Liver (tissue), 9 donors: ENCODE data around the gene SERTAD3. TPM values are rescaled to one million over a fixed set of nuclear protein-coding genes. Genes with fewer than 3 reads are reported as not detected.

ENCODE experiments used
- DNase-seq: peaks from one replicate; pipeline ENCODE4 v3.0.0-alpha.2; 2017; ENCODE audit warnings: low spot score
- H3K27ac ChIP-seq, 2 donors: one replicate each; pipeline ENCODE4 v1.7.0; 2013; ENCODE audit warnings: inconsistent platforms in 2 of 2, low read length in 2 of 2, control low read depth in 1 of 2, low read depth in 1 of 2, mild to moderate bottlenecking in 1 of 2
- H3K27me3 ChIP-seq, 4 donors: one replicate each; pipeline versions ENCODE4 v1.6.1 to v1.7.0; 2013; ENCODE audit warnings: low read length in 3 of 4, inconsistent platforms in 1 of 4, mild to moderate bottlenecking in 1 of 4, moderate library complexity in 1 of 4; ENCODE audit not compliant: control insufficient read depth in 4 of 4, insufficient read depth in 4 of 4
- H3K36me3 ChIP-seq, 4 donors: one replicate each; pipeline versions ENCODE4 v1.6.1 to v1.7.0; 2013; ENCODE audit warnings: low read length in 3 of 4, mild to moderate bottlenecking in 3 of 4, low read depth in 1 of 4, moderate library complexity in 1 of 4; ENCODE audit not compliant: control insufficient read depth in 4 of 4, insufficient read depth in 3 of 4
- H3K4me1 ChIP-seq, 4 donors: one replicate each; pipeline versions ENCODE4 v1.6.1 to v1.7.0; 2013; ENCODE audit warnings: low read length in 3 of 4, mild to moderate bottlenecking in 3 of 4, moderate library complexity in 1 of 4; ENCODE audit not compliant: control insufficient read depth in 4 of 4, insufficient read depth in 4 of 4
- H3K4me3 ChIP-seq, 3 donors: one replicate each; pipeline versions ENCODE4 v1.6.1 to v1.7.0; 2013; ENCODE audit warnings: low read length in 3 of 3, control low read depth in 1 of 3, low read depth in 1 of 3, mild to moderate bottlenecking in 1 of 3
- H3K9ac ChIP-seq, 2 donors: one replicate each; pipeline ENCODE4 v1.7.0; 2013; ENCODE audit warnings: low read length in 2 of 2, mild to moderate bottlenecking in 2 of 2, moderate library complexity in 2 of 2, control low read depth in 1 of 2, low read depth in 1 of 2
- H3K9me3 ChIP-seq, 4 donors: one replicate each; pipeline versions ENCODE4 v1.6.1 to v1.7.0; 2013; ENCODE audit warnings: low read length in 3 of 4; ENCODE audit not compliant: control insufficient read depth in 4 of 4
- ATF3 ChIP-seq: IDR thresholded peaks from 2 replicates; pipeline ENCODE4 v1.6.1; 2016; ENCODE audit warnings: antibody characterized with exemption
- CTCF ChIP-seq: fragments of 150-350 bp; IDR thresholded peaks from 2 replicates; pipeline ENCODE4 v1.5.1; 2017; ENCODE audit warnings: improper control_type of control experiment, low read depth, low read length; ENCODE audit not compliant: missing input control
- EGR1 ChIP-seq, 2 donors: IDR thresholded peaks; 2 replicates each; pipeline ENCODE4 v1.6.1; 2016 to 2018; ENCODE audit warnings: antibody characterized with exemption in 2 of 2, low read depth in 2 of 2
- FOXA1 ChIP-seq: IDR thresholded peaks from 2 replicates; pipeline ENCODE4 v1.6.1; 2016; ENCODE audit warnings: antibody characterized with exemption
- FOXA2 ChIP-seq: IDR thresholded peaks from 2 replicates; pipeline ENCODE4 v1.6.1; 2016; ENCODE audit warnings: antibody characterized with exemption
- GABPA ChIP-seq, 2 donors: IDR thresholded peaks in 1 of 2; conservative IDR thresholded peaks in 1 of 2; 2 replicates each; pipeline ENCODE4 v1.6.1; 2016; ENCODE audit warnings: antibody characterized with exemption in 2 of 2, mild to moderate bottlenecking in 1 of 2, moderate library complexity in 1 of 2
- HNF4A ChIP-seq, 2 donors: conservative IDR thresholded peaks; 2 replicates each; pipeline ENCODE4 v1.6.1; 2016; ENCODE audit warnings: antibody characterized with exemption in 2 of 2, mild to moderate bottlenecking in 2 of 2
- HNF4G ChIP-seq: IDR thresholded peaks from 2 replicates; pipeline ENCODE4 v1.6.1; 2016; ENCODE audit warnings: antibody characterized with exemption
- JUND ChIP-seq, 2 donors: IDR thresholded peaks; 2 replicates each; pipeline ENCODE4 v1.6.1; 2016; ENCODE audit warnings: antibody characterized with exemption in 2 of 2
- MAX ChIP-seq: IDR thresholded peaks from 2 replicates; pipeline ENCODE4 v1.6.1; 2016; ENCODE audit warnings: antibody characterized with exemption
- NR2F2 ChIP-seq: IDR thresholded peaks from 2 replicates; pipeline ENCODE4 v1.6.1; 2016; ENCODE audit warnings: antibody characterized with exemption
- RAD21 ChIP-seq, 2 donors: IDR thresholded peaks; 2 replicates each; pipeline ENCODE4 v1.6.1; 2016; ENCODE audit warnings: antibody characterized with exemption in 2 of 2, mild to moderate bottlenecking in 2 of 2
- REST ChIP-seq: IDR thresholded peaks from 2 replicates; pipeline ENCODE4 v1.6.1; 2016; ENCODE audit warnings: antibody characterized with exemption, mild to moderate bottlenecking
- RXRA ChIP-seq, 2 donors: IDR thresholded peaks; 2 replicates each; pipeline ENCODE4 v1.6.1; 2017 to 2018; ENCODE audit warnings: antibody characterized with exemption in 2 of 2, mild to moderate bottlenecking in 1 of 2
- SP1 ChIP-seq: IDR thresholded peaks from 2 replicates; pipeline ENCODE4 v1.6.1; 2018; ENCODE audit warnings: antibody characterized with exemption, mild to moderate bottlenecking
- TAF1 ChIP-seq: conservative IDR thresholded peaks from 2 replicates; pipeline ENCODE4 v1.6.1; 2016; ENCODE audit warnings: antibody characterized with exemption, mild to moderate bottlenecking
- YY1 ChIP-seq: IDR thresholded peaks from 2 replicates; pipeline ENCODE4 v1.6.1; 2016; ENCODE audit warnings: antibody characterized with exemption, mild to moderate bottlenecking
- WGBS: extraction: QIAGEN DNeasy Blood & Tissue Kit; methylation state at CpG from one replicate; pipeline ENCODE4 v1.1.7; 2013; 5-methylcytosine and 5-hydroxymethylcytosine counted together
- polyA plus RNA-seq, 2 donors: library from polyadenylated mRNA; stranded (reverse) in 1 of 2; unstranded in 1 of 2; fragments of 200-250 nt in 1 of 2; fragments of >200 nt in 1 of 2; fragmentation: Nextera tagmentation in 1 of 2; extraction: Ambion mirVana in 1 of 2; gene quantifications; one replicate each; pipeline versions ENCODE4 v1.2.1 to v1.2.3, GENCODE V29; 2013 to 2015
- total RNA-seq, 2 donors: library from RNA; depleted of rRNA; stranded (reverse); fragments of >200 nt; gene quantifications; one replicate each; pipeline ENCODE4 v1.2.3, GENCODE V29; 2014
- TF ChIP-seq, protein P1 (sequence below): IDR thresholded peaks from 2 replicates; pipeline ENCODE4 v1.6.1; 2016; ENCODE audit warnings: antibody characterized with exemption
- donor health status: healthy.
- donor health status: healthy.
- donor health status: healthy.
- donor health status: healthy.
- donor health status: healthy.

The SERTAD3 gene
- total and polyA plus RNA-seq, 4 donors = 6.1 to 8.9 (median 6.9) TPM

DNA sequence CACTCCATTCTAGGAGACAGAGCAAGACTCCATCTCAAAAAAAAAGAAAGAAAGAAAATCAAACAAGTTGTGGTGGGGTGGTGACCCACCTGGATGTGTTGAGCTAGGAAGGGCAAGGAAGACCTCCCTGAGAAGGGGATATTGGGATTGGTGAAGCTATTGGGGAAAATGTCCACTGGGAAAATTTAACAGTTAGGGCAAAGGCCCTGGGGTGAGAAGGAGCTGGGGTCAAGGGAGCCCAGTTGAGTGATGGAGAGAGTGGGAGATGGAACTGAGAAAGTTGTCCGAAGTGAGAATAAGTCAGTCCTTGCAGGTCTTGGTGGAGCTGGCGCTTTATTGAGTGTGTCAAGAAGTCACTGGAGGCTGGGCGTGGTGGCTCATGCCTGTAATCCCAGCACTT lies 5.9 kb downstream of the SERTAD3 start:
- no peak for DNase-seq
- H3K9ac ChIP-seq = no peak overlapping the region
- no peak overlapping the region for H3K4me3 ChIP-seq
- no peak for TF ChIP-seq JUND (IDR thresholded peaks at IDR 0.05)
- no peak for TF ChIP-seq GABPA (IDR thresholded peaks at IDR 0.05 in 1 of 2, conservative IDR thresholded peaks at IDR 0.05 in 1 of 2)
- TF ChIP-seq EGR1 (IDR thresholded peaks at IDR 0.05; ENCODE audit: low read depth in 2 of 2) = no peak
- TF ChIP-seq RAD21 (IDR thresholded peaks at IDR 0.05) = no peak
- TF ChIP-seq REST = no peak
- TF ChIP-seq FOXA2 = no peak
- TF ChIP-seq HNF4A (conservative IDR thresholded peaks at IDR 0.05) = no peak
- TF ChIP-seq RXRA (IDR thresholded peaks at IDR 0.05) = no peak
- TF ChIP-seq, protein P1, sequence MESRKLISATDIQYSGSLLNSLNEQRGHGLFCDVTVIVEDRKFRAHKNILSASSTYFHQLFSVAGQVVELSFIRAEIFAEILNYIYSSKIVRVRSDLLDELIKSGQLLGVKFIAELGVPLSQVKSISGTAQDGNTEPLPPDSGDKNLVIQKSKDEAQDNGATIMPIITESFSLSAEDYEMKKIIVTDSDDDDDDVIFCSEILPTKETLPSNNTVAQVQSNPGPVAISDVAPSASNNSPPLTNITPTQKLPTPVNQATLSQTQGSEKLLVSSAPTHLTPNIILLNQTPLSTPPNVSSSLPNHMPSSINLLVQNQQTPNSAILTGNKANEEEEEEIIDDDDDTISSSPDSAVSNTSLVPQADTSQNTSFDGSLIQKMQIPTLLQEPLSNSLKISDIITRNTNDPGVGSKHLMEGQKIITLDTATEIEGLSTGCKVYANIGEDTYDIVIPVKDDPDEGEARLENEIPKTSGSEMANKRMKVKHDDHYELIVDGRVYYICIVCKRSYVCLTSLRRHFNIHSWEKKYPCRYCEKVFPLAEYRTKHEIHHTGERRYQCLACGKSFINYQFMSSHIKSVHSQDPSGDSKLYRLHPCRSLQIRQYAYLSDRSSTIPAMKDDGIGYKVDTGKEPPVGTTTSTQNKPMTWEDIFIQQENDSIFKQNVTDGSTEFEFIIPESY = no peak
- no peak for TF ChIP-seq HNF4G
- no peak for TF ChIP-seq ATF3
- peaks cover 0 to 24% (median 13%) of the 10 kb centered on the region in 4 donors for H3K4me1 ChIP-seq
- WGBS = 97% methylated on average over 3 of the region's 3 CpGs
- H3K27me3 ChIP-seq = no peaks in the 10 kb centered on the region
- no peaks in the 10 kb centered on the region for H3K9me3 ChIP-seq
- H3K36me3 ChIP-seq = peaks cover 8 to 18% (median 12%) of the 10 kb centered on the region in 4 donors
- no peak overlapping the region for H3K27ac ChIP-seq

GRCh38 chr19:40433391-40434216 lies 10.5 kb downstream of the SERTAD3 start:
- H3K36me3 ChIP-seq = no peaks in the 10 kb centered on the region
- 1% methylated on average over 50 of the region's 50 CpGs for whole genome bisulfite sequencing
- peak overlapping the region; percentile 51 to 75 (median 70) for H3K4me3 ChIP-seq
- peaks cover 0 to 14% (median 13%) of the 10 kb centered on the region in 4 donors for H3K4me1 ChIP-seq
- peak overlapping the region; percentile 97 to 99 for H3K9ac ChIP-seq
- H3K27ac ChIP-seq = peak overlapping the region; percentile 94 to 98
- H3K27me3 ChIP-seq = no peaks in the 10 kb centered on the region
- peak; percentile 83 for DNase-seq
- H3K9me3 ChIP-seq = no peaks in the 10 kb centered on the region
- TF ChIP-seq YY1 (peak; percentile 94), MAX (no peak), GABPA (IDR thresholded peaks at IDR 0.05 in 1 of 2, conservative IDR thresholded peaks at IDR 0.05 in 1 of 2) (no peak), FOXA2 (no peak), NR2F2 (no peak), EGR1 (IDR thresholded peaks at IDR 0.05; ENCODE audit: low read depth in 2 of 2) (no peak), HNF4A (conservative IDR thresholded peaks at IDR 0.05) (peak; percentile 43 to 68), ATF3 (no peak), FOXA1 (no peak), JUND (IDR thresholded peaks at IDR 0.05) (no peak), SP1 (peak; percentile 33), TAF1 (peak; percentile 47), HNF4G (peak; percentile 9), RAD21 (IDR thresholded peaks at IDR 0.05) (peak in 1 of 2 donors; percentile 7), RXRA (IDR thresholded peaks at IDR 0.05) (peak in 1 of 2 donors; percentile 30), CTCF (no peak)
- TF ChIP-seq, protein P1 = peak; percentile 14
